Karpas-422 (cell line): ENCODE measurements around the gene DUS1L. TPM values are rescaled to one million over a fixed set of nuclear protein-coding genes. Genes with fewer than 3 reads are reported as not detected.

Experiments
- DNase-seq: peaks from one replicate; pipeline ENCODE4 v3.0.0-alpha.2; 2015
- H2AFZ ChIP-seq: fragments of 200-600 bp; sonication (generic); 2 replicates; pipeline ENCODE4 v1.6.1; 2014; ENCODE audit warnings: antibody characterized with exemption, low read length, mixed read lengths
- H3K27ac ChIP-seq: fragments of 200-600 bp; sonication (generic); 2 replicates; pipeline ENCODE4 v1.5.1; 2014; ENCODE audit warnings: mild to moderate bottlenecking, low read length, moderate library complexity
- H3K27me3 ChIP-seq: fragments of 200-600 bp; sonication (generic); 2 replicates; pipeline ENCODE4 v1.6.1; 2014; ENCODE audit warnings: low read length, mixed read lengths
- H3K36me3 ChIP-seq: fragments of 200-600 bp; sonication (generic); 2 replicates; pipeline ENCODE4 v1.6.1; 2014; ENCODE audit warnings: low read length, mixed read lengths; ENCODE audit not compliant: insufficient read depth
- H3K4me1 ChIP-seq: fragments of 200-600 bp; sonication (generic); 2 replicates; pipeline ENCODE4 v1.6.1; 2014; ENCODE audit warnings: mild to moderate bottlenecking, low read length, mixed read lengths
- H3K4me2 ChIP-seq: fragments of 200-600 bp; sonication (generic); 2 replicates; pipeline ENCODE4 v1.6.1; 2014; ENCODE audit warnings: low read length, low read depth, mild to moderate bottlenecking; ENCODE audit not compliant: poor library complexity, severe bottlenecking
- H3K4me3 ChIP-seq: fragments of 200-600 bp; sonication (generic); 2 replicates; pipeline ENCODE4 v1.5.1; 2014; ENCODE audit warnings: mild to moderate bottlenecking, antibody characterized with exemption, low read length, mixed read lengths
- H3K79me2 ChIP-seq: fragments of 200-600 bp; sonication (generic); 2 replicates; pipeline ENCODE4 v1.6.1; 2014; ENCODE audit warnings: mild to moderate bottlenecking, low read length, mixed read lengths
- H3K9ac ChIP-seq: fragments of 200-600 bp; sonication (generic); 2 replicates; pipeline ENCODE4 v1.6.0; 2014; ENCODE audit warnings: low read length
- H3K9me2 ChIP-seq: fragments of 200-600 bp; sonication (generic), shearing (Covaris generic); replicated peaks from 2 replicates; pipeline ENCODE4 v1.6.0; 2014; ENCODE audit warnings: mild to moderate bottlenecking, low read length, moderate library complexity; ENCODE audit not compliant: insufficient read depth
- H3K9me3 ChIP-seq: fragments of 300-700, 200-600 bp; sonication (generic); 2 replicates; pipeline ENCODE4 v1.6.1; 2014; ENCODE audit warnings: low read length, mixed read lengths
- H4K20me1 ChIP-seq: fragments of 200-600 bp; sonication (generic); 2 replicates; pipeline ENCODE4 v1.6.1; 2014; ENCODE audit warnings: mild to moderate bottlenecking, antibody characterized with exemption, low read length, low read depth; ENCODE audit not compliant: insufficient read depth
- total RNA-seq: library from RNA; depleted of rRNA; stranded (reverse); fragments of >200 nt; shearing (Covaris generic); gene quantifications from 2 replicates; pipeline ENCODE4 v1.2.3, GENCODE V29; 2014; ENCODE audit warnings: low replicate concordance; rRNA removed

Gene DUS1L
- total RNA-seq, 1 experiment from 2014 or later = 89.6 TPM

DNA sequence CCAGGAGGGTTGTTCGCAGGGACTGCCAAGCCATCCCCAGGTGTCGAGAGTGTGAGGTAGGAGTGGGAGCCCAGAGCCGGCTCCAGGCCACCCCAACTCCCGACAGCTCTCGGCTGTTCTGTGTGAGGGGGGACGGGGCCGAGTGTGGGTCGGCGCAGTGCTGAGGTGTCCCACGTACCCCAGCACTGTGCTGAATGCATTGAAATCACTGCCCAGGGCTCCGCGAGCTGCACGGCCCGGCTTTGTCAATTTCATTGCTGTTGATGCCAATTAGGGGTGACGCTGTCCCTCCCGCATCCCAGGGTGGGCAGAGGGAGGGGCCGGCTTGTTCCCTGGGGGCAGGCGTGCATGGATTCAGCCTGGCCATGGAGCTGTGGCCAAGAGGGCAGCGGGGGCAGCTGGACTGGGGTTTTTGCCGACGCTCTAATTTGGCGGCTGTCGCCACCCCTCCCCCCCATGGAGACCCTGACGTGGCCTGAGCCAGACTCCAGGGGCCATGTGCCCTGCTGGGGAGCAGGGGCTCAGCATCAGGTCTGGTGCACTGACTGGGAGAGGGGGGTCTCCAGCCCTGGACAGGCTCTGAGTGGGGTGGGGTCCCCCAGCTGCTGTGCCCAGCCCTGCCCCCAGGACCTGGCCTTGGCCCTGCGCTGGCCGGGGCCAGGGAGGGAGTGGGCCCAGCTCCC is 57.2 kb downstream of the DUS1L start:
- no peak overlapping the region for H3K4me3 ChIP-seq
- H3K27me3 ChIP-seq = no peaks in the 10 kb centered on the region
- H2AFZ ChIP-seq = no peak overlapping the region
- no peaks in the 10 kb centered on the region for H3K4me1 ChIP-seq
- no peak overlapping the region for H3K4me2 ChIP-seq
- H3K9ac ChIP-seq = no peak overlapping the region
- no peaks in the 10 kb centered on the region for H4K20me1 ChIP-seq
- H3K9me2 ChIP-seq = no peaks in the 10 kb centered on the region
- no peaks in the 10 kb centered on the region for H3K79me2 ChIP-seq
- no peak overlapping the region for H3K27ac ChIP-seq
- H3K9me3 ChIP-seq = no peaks in the 10 kb centered on the region
- no peak for DNase-seq
- no peaks in the 10 kb centered on the region for H3K36me3 ChIP-seq

Other genes starting within 250 kb of the DUS1L start
- 55.9 and 99.9 TPM in 2 replicates for gene MCRIP1, start 232.5 kb downstream of the DUS1L start, total RNA-seq
- 0.25 TPM in 1 of 2 replicates, not detected in the other for gene PPP1R27, start 230.8 kb downstream of the DUS1L start, total RNA-seq
- gene P4HB, start 205.3 kb downstream of the DUS1L start, total RNA-seq = 175 and 263 TPM in 2 replicates
- 68.5 and 119 TPM in 2 replicates for gene ARHGDIA, start 194.5 kb downstream of the DUS1L start, total RNA-seq
- 70.1 and 191 TPM in 2 replicates for gene ALYREF, start 174.2 kb downstream of the DUS1L start, total RNA-seq
- 87.1 and 132 TPM in 2 replicates for gene ANAPC11, start 174.1 kb downstream of the DUS1L start, total RNA-seq
- gene NPB, start 163.6 kb downstream of the DUS1L start, total RNA-seq = 0.07 TPM in 1 of 2 replicates, not detected in the other
- gene PCYT2, start 154.4 kb downstream of the DUS1L start, total RNA-seq = 20.9 and 72.3 TPM in 2 replicates
- 19.6 and 33.7 TPM in 2 replicates for gene SIRT7, start 147.6 kb downstream of the DUS1L start, total RNA-seq
- 10.9 and 14.9 TPM in 2 replicates for gene MAFG, start 138.1 kb downstream of the DUS1L start, total RNA-seq
- not detected in 2 replicates for gene PYCR1, start 128.5 kb downstream of the DUS1L start, total RNA-seq
- gene MYADML2, start 118.6 kb downstream of the DUS1L start, total RNA-seq = not detected in 2 replicates
- not detected in 2 replicates for gene NOTUM, start 104.6 kb downstream of the DUS1L start, total RNA-seq
- 38.7 and 39.8 TPM in 2 replicates for gene ASPSCR1, start 88.2 kb downstream of the DUS1L start, total RNA-seq
- gene CENPX, start 42.9 kb downstream of the DUS1L start, total RNA-seq = 51.4 and 69.3 TPM in 2 replicates
- 13.3 and 20.2 TPM in 2 replicates for gene LRRC45, start 42.5 kb downstream of the DUS1L start, total RNA-seq
- 9.6 and 9.7 TPM in 2 replicates for gene RAC3, start 34.1 kb downstream of the DUS1L start, total RNA-seq
- 103 and 164 TPM in 2 replicates for gene DCXR, start 28.1 kb downstream of the DUS1L start, total RNA-seq
- gene RFNG, start 14.0 kb downstream of the DUS1L start, total RNA-seq = 16.5 and 26.8 TPM in 2 replicates
- gene GPS1, start 13.9 kb downstream of the DUS1L start, total RNA-seq = 57.1 and 110 TPM in 2 replicates
- 94.1 and 197 TPM in 2 replicates for gene FASN, start 32.4 kb upstream of the DUS1L start, total RNA-seq
- 31.3 and 37.4 TPM in 2 replicates for gene CCDC57, start 147.0 kb upstream of the DUS1L start, total RNA-seq
- 0.67 and 6.0 TPM in 2 replicates for gene SLC16A3, start 163.2 kb upstream of the DUS1L start, total RNA-seq
- gene CSNK1D, start 207.9 kb upstream of the DUS1L start, total RNA-seq = 27.1 and 30.6 TPM in 2 replicates